ENCODE results near the gene PCDH20. TPM values are rescaled to one million over a fixed set of nuclear protein-coding genes. Genes with fewer than 3 reads are reported as not detected.
"Not testable (repeated sequence)": the region's sequence is repeated elsewhere in the genome, so short reads cannot be mapped to it uniquely, and the experiment has no call there.

PCDH20 gene
- total RNA-seq, 1 experiment from 2014 or later, result 2.1 TPM

DNA sequence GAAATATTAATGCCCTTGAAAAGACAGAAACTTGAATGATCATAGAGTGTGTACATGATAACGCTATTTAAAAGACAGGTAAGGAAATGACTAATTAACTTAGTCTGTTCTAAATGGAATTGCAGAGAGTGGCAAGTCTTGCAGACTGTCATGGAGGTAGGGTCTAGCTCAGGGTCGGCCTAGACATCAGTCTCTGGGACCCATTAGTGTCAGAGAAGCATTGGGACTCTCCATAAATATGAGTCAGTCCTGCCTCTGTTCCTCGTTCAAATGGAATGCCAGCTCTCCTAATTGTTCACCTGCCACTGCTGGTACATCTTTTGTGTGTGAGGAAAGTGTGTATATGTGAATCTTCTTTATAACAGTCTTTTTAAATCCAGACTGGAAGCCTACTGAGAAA lies 28.0 kb downstream of the PCDH20 start:
- Histone ChIP-seq H3K4me3 (ENCODE audit: low read depth, low read length, poor library complexity, severe bottlenecking) (no peak overlapping the region), H3K27ac (ENCODE audit: low read depth, low read length, poor library complexity, severe bottlenecking) (no peak overlapping the region), H3K4me1 (ENCODE audit: insufficient read depth, low read length, poor library complexity, severe bottlenecking) (no peaks in the 10 kb centered on the region), H3K27me3 (replicated peaks; ENCODE audit: insufficient read depth, low read depth, low read length, poor library complexity) (no peaks in the 10 kb centered on the region), H3K36me3 (ENCODE audit: insufficient read depth, low read length, poor library complexity, severe bottlenecking) (no peaks in the 10 kb centered on the region), H3K9me3 (ENCODE audit: low read depth, low read length, poor library complexity, severe bottlenecking) (no peaks in the 10 kb centered on the region)
- CTCF ChIA-PET, result no interaction called here
- BruUV-seq (replicated peaks), result no TSS peak
- intact Hi-C loops (cut with micrococcal nuclease; ENCODE audit: unreplicated experiment), result no loop called here
- no peak for TF ChIP-seq EZH2 (IDR thresholded peaks at IDR 0.05; ENCODE audit: borderline replicate concordance, low read depth, low read length, poor library complexity, severe bottlenecking)
- TF ChIP-seq, protein P1, sequence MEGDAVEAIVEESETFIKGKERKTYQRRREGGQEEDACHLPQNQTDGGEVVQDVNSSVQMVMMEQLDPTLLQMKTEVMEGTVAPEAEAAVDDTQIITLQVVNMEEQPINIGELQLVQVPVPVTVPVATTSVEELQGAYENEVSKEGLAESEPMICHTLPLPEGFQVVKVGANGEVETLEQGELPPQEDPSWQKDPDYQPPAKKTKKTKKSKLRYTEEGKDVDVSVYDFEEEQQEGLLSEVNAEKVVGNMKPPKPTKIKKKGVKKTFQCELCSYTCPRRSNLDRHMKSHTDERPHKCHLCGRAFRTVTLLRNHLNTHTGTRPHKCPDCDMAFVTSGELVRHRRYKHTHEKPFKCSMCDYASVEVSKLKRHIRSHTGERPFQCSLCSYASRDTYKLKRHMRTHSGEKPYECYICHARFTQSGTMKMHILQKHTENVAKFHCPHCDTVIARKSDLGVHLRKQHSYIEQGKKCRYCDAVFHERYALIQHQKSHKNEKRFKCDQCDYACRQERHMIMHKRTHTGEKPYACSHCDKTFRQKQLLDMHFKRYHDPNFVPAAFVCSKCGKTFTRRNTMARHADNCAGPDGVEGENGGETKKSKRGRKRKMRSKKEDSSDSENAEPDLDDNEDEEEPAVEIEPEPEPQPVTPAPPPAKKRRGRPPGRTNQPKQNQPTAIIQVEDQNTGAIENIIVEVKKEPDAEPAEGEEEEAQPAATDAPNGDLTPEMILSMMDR (conservative IDR thresholded peaks at IDR 0.05; ENCODE audit: low read depth, low read length), result no peak
- no peak for DNase-seq (ENCODE audit: low spot score)
- POLR2A ChIA-PET (ENCODE audit: low non-redundant PET), result no interaction called here

DNA sequence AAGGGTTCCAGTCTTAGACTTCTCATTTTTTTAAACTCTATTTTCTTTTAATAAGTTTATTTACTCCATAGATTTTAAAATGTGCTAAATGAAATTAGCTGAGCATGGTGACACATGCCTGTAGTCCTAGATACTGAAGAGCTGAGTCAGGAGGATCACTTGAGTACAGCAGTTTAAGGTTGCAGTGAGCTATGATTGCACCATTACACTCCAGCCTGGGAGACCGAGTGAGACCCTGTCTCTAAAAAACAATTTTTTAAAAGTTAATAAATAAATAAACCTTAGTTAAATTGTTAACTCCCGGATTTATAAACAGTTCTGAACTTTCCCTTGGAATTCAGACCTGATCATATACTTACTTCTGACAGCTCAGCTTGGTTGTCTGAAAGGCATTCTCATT lies 32.5 kb downstream of the PCDH20 start:
- Histone ChIP-seq H3K4me3 (ENCODE audit: low read depth, low read length, poor library complexity, severe bottlenecking) (no peak overlapping the region), H3K36me3 (ENCODE audit: insufficient read depth, low read length, poor library complexity, severe bottlenecking) (no peaks in the 10 kb centered on the region), H3K27me3 (replicated peaks; ENCODE audit: insufficient read depth, low read depth, low read length, poor library complexity) (no peaks in the 10 kb centered on the region), H3K27ac (ENCODE audit: low read depth, low read length, poor library complexity, severe bottlenecking) (no peak overlapping the region), H3K4me1 (ENCODE audit: insufficient read depth, low read length, poor library complexity, severe bottlenecking) (no peaks in the 10 kb centered on the region), H3K9me3 (ENCODE audit: low read depth, low read length, poor library complexity, severe bottlenecking) (no peaks in the 10 kb centered on the region)
- BruUV-seq (replicated peaks), result no TSS peak
- intact Hi-C loops (cut with micrococcal nuclease; ENCODE audit: unreplicated experiment), result no loop called here
- POLR2A ChIA-PET (ENCODE audit: low non-redundant PET), result no interaction called here
- CTCF ChIA-PET, result no interaction called here
- no peak for TF ChIP-seq EZH2 (IDR thresholded peaks at IDR 0.05; ENCODE audit: borderline replicate concordance, low read depth, low read length, poor library complexity, severe bottlenecking)
- TF ChIP-seq, protein P1 (conservative IDR thresholded peaks at IDR 0.05; ENCODE audit: low read depth, low read length), result no peak
- DNase-seq (ENCODE audit: low spot score), result no peak

DNA sequence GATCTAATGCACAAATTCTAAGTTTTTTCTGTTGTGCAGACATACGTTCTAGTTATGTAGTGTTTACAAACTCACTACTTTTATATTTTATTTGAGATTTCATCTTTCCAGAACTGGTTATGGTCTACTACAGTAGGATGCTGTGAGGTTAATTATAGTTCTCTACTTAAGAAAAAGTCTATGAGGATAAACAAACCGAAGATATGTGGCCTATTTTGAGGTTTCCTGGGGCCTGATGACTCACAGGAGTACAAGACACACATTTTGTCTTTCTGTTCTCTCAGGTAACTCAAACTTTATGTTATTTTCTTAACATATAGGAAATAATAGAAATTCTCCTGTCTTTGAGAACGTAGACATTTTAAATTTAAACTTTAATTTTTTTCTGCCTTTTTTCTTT lies 45.1 kb downstream of the PCDH20 start:
- no peak overlapping the region for H3K27ac ChIP-seq (ENCODE audit: low read depth, low read length, poor library complexity, severe bottlenecking)
- H3K9me3 ChIP-seq (ENCODE audit: low read depth, low read length, poor library complexity, severe bottlenecking), result no peaks in the 10 kb centered on the region
- no TSS peak for BruUV-seq (replicated peaks)
- ChIA-PET CTCF (no interaction called here), POLR2A (ENCODE audit: low non-redundant PET) (no interaction called here)
- no peak overlapping the region for H3K4me3 ChIP-seq (ENCODE audit: low read depth, low read length, poor library complexity, severe bottlenecking)
- no peaks in the 10 kb centered on the region for H3K36me3 ChIP-seq (ENCODE audit: insufficient read depth, low read length, poor library complexity, severe bottlenecking)
- intact Hi-C loops (cut with micrococcal nuclease; ENCODE audit: unreplicated experiment), result no loop called here
- no peak for DNase-seq (ENCODE audit: low spot score)
- H3K4me1 ChIP-seq (ENCODE audit: insufficient read depth, low read length, poor library complexity, severe bottlenecking), result no peaks in the 10 kb centered on the region
- TF ChIP-seq EZH2 (IDR thresholded peaks at IDR 0.05; ENCODE audit: borderline replicate concordance, low read depth, low read length, poor library complexity, severe bottlenecking), result no peak
- no peaks in the 10 kb centered on the region for H3K27me3 ChIP-seq (replicated peaks; ENCODE audit: insufficient read depth, low read depth, low read length, poor library complexity)

GRCh38 chr13:61364690-61365089 lies 51.0 kb downstream of the PCDH20 start:
- CTCF ChIA-PET; H3K27me3 ChIP-seq (replicated peaks; ENCODE audit: insufficient read depth, low read depth, low read length, poor library complexity); POLR2A ChIA-PET (ENCODE audit: low non-redundant PET); H3K36me3 ChIP-seq (ENCODE audit: insufficient read depth, low read length, poor library complexity, severe bottlenecking); H3K4me1 ChIP-seq (ENCODE audit: insufficient read depth, low read length, poor library complexity, severe bottlenecking); DNase-seq (ENCODE audit: low spot score); H3K9me3 ChIP-seq (ENCODE audit: low read depth, low read length, poor library complexity, severe bottlenecking); intact Hi-C loops (cut with micrococcal nuclease; ENCODE audit: unreplicated experiment); BruUV-seq (replicated peaks); H3K27ac ChIP-seq (ENCODE audit: low read depth, low read length, poor library complexity, severe bottlenecking); H3K4me3 ChIP-seq (ENCODE audit: low read depth, low read length, poor library complexity, severe bottlenecking): not testable (repeated sequence)

Measured in A673 (cell line).